NCI-H1694 treated with DMSO at 0.1 percent for 48 hours (cell line): ENCODE results near the gene ARSB.
A peak's percentile ranks its signal among the peaks of the same experiment; 100 is the strongest.
"Not testable (repeated sequence)": the region's sequence is repeated elsewhere in the genome, so short reads cannot be mapped to it uniquely, and the experiment has no call there.

Experiments
- DNase-seq: peaks from one replicate; lab custom pipeline; 2025; lab: John Stamatoyannopoulos, UW

ARSB gene

DNA sequence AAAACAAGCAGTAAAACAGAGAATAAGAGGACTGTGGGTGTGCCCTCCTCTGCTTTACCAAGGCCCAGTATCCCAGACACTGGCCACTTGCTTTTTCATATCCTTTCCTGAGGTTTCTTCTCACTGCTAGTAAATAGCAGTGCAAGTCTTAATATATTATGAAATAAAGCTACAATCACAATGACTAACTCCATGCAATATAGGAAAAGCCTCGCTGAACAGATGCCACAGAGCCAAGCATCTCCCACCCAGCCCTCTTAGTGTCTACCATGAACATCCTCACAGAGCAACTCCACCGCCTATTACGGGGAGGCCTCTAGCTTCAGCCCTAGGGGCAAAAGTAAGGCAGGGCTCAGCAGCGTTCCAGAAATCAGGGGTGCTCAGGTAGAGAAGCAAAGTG, 205.8 kb downstream of the ARSB start:
- no peak for DNase-seq

DNA sequence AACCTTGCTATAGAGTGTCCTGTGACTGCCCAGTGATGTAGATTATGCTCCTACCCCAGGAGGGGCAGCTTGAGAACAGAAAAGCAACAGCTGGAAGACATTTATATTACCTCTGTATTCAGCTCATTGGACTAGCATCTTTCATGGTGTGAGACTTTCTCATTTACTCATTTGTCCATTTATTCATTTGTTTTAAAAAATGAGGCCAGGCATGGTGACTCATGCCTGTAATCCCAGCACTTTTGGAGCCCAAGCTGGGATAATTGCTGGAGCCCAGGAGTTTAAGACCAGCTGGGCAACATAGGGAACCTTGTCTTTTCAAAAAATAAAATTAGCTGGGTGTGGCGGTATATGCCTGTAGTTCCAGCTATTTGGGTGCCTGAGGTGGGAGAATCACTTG, 206.6 kb downstream of the ARSB start:
- no peak for DNase-seq

DNA sequence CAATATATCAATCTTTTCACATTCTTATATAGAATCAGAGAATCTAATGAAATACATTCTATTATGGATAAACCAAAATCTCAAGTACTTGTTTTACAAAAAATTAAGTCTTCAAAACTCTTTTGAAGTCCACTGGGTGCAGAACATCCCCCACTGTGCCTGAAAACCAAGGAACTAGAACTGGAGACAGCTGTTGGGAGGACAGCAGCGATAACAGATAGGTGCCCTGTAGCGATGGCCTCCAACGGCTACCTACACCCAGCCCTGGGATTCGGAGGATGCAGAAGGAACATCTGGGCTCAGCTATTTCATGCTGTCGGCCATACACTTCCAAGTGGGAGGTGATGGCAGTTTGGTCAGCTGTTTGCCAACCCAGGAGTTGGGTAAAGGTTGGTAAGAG, 207.2 kb downstream of the ARSB start:
- DNase-seq, result no peak

DNA sequence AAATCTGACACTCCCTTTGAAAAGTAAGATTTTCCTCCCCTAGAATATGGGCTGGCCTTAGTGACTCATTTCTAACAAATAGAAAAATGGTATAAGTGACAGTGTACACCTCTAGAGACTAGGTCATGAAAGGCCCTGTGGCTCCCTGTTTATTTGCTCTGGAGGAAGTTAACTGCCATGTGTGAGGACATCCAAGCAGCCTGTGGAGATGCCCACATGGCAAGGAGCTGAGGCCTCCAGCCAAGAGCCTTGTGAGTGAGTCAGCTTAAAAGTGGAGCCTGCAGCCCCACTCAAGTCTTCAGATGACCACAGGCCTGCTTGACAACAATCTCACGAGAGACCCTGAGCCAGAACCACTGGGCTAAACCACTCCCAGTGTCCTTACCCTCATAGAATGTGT, 208.5 kb downstream of the ARSB start:
- DNase-seq, result no peak

DNA sequence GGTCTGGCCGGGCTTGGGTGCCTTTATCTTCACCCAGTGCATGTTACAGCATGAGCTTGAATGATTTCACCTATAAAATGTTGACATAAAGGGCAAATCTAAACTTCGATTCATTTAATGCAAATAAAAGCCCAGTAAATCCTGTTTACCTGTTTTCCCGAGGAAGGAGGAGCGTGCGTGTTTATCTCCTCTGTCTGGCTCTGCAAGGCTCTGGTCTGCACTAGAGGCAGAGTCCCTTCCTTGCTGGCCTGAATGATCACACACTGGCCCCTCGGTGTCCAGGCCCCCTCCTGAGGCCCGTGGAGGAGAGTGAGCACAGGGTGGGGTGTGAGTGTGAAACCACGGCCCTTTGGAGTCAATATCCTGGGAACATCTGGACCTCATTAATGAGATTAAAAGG, 211.5 kb downstream of the ARSB start:
- DNase-seq, result no peak

DNA sequence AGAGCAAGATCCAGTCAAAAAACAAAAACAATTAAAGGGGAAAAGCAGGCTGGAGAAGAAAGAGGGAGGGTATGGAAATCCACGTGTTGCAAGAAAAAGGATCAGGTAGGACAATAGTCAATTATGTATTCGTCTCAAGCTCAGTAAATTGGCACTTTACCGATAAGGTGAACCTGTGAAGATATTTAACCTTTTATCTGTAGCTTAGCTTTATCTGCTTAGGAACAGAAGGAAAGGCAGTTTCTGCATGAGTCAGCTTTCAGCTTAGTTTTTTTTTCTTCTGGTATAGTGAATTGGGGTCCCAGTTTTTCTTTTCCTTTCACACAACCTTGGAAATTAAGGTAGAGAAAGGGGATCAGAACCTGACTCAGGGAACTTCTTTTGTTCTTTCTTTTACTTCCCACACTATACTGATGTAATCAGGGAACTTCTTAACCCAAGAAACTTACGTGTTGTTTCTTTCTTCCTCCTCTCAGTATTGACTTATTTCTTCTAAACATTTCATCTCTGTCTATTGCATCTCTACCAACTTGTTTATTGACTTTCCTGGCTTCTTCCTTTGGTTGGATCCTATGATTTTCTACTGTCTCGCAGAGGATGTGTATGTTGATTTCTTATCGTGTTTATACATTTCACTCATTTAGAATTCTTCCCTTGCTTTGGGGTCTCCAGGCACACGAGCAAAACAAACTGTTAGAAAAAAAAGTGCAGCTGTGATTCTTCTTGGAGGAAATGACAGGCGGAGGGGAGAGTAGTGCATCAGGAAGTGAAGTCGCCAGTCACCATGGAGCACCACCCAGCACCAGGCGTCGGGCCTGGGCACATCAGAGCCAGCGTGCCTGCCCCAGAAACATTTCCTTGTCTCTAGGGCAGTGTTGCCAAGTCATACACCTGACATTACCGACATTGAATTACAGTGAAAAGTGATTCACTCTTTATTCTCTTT, 213.6 kb downstream of the ARSB start:
- no peak for DNase-seq

DNA sequence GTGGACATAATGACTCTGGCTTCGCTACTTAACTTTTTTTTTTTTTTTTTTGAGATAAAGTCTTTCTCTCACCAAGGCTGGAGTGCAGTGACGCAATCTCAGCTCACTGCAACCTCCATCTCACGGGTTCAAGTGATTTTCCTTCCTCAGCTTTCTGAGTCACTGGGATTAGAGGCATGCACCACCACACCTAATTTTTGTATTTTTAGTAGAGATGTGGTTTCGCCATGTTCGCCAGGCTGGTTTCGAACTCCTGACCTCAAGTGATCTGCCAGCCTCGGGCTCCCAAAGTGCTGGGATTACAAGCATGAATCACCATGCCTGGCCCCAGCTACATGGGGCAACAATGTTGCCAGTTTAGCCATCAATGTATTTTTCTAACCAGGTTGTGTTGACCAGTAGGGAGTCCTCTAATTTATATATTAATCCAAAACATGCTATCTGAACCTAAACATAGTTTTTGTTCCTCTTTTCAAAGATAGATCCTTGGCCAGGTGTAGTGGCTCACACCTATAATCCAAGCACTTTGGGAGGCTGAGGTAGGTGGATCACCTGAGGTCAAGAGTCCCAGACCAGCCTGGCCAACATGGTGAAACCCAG, 216.2 kb downstream of the ARSB start:
- no peak for DNase-seq

DNA sequence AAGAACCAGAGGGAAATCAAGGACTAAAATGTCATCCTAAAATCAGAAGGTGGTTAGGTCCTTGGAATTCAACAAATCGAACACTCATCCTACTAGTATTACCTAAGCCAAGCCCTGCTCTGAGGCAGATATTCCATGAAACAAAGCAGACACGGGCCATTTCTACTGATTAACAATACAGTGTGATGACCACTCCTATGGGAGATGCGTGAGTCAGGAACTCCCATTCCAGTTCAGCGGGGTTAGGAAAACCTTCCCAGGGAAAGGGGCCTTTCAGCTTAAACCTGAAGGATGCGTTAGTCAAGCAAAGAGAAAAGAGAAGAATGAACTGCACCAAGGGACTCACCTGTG, 218.7 kb downstream of the ARSB start:
- DNase-seq, result no peak

DNA sequence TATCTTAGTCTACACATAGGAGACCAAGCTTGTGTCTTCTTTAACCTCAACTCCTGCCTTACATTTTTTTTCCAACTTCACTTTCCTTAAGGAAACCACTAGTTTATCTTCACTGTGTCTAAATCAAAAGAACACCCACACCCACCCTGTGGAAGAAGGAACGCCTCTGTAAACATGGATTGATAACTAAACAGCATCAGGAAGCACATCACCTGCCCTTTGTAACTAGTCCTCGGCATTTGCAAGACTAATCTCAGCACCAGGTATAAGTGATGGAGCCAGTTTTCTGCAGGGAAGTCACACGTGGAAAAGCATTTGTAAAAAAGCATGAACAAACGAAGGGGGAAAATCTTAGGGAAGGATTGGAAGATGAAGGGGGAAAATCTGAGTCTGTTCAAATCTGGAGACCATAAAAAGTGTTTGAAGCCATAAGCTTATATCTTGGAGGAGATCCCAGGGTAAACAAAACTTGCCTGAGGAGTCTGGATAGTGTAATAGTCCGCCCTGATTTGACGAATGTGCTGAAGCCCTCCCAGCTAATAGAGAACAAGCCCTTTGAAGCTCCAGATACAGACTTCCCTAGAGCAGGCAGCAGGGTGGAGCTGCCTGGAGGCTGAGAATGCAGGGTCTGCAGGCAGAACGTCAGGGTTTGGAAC, 219.2 kb downstream of the ARSB start:
- no peak for DNase-seq

DNA sequence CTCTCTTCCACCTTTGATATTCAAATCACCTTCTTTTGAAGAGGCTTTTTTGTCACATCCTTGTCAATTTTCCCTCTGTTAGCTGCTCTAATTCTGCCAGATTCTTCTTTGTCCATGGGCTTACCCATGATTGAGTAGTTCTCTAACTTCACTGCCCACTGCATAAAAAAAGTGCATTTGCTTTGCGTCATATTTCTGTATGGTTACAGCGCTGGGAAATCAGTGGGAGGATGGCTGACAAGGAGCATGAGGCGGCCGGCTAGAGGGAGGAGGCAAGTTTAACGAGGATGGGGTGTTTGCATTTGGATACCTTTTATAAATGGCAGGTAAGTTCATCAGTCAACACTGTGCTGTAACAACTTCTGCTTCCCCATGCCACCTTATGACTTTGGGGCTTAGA, 220.0 kb downstream of the ARSB start:
- DNase-seq, result no peak

DNA sequence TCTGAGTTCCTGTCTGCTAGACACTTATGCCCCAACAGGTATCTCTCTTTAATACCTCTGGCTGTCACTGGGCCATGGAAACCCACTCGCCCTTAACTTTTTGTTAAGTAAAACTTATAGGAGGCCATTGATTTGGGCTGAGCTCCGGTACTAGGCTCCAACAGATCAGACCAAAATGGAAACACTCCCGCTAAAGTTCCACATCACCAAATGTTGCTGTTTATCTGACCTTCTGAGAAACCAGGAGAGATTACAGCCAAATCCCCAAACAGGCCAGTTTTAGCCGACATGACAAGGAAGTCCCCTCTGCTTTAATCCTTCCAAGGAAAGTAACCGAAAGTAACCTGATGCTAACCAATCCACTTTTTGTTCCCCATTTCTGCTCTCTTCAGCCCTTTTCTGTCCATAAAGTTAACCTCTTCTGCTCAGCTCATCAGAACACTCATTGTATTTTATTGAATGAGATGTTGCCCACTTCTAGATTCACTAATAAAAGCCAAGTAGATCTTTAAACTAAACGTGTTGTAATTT, 221.4 kb downstream of the ARSB start:
- no peak for DNase-seq

DNA sequence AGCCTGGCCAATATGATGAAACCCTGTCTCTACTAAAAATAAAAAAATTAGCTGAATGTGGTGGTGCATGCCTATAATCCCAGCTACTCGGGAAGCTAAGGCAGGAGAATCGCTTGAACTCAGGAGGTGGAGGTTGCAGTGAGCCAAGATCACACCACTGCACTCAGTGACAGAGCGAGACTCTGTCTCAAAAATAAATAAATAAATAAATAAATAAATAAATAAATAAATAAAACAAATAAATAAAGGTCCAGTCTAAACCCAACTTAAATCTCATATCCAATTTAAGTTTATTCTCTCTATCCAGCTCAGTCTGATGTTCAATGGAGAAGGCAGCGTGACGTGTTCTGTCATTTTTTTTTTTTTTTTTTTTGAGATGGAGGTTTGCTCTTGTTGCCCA, 222.4 kb downstream of the ARSB start:
- not testable (repeated sequence) for DNase-seq

DNA sequence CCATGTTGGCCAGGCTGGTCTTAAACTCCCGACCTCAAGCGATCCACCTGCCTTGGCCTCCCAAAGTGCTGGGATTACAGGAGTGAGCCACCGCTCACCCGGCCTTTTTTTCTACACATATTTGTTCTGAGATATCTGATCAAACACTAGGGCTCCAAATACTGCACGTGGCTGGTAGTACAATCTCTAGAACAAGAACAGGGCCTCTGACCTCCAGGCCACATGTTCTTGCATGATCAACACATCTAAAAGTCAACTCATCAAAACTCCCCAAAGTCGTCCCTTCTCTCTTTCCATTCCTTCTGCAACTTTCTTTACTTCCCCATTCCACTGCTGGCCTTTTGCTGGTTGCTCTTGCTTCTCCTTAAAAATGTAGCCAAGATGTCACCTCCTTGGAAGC, 223.3 kb downstream of the ARSB start:
- no peak for DNase-seq

DNA sequence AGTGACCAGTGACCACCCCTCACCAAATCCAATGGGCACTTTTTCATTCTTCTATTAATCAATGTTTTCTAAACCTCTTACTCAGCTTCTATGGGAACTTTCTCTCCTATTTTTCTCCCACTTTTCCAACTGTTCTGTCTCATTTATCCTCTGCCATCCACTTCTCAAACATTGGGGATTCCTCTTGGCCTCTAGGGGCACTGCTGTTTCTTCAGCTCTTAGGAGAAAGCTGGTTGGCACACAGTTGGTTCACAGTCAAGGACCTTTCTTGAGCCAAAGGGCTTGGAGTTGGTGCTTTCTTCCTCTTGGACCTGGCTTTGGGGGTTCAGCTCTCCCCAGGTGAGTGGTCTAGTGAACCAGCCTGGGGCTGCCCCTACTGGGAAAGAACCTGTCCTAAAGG, 224.3 kb downstream of the ARSB start:
- no peak for DNase-seq

DNA sequence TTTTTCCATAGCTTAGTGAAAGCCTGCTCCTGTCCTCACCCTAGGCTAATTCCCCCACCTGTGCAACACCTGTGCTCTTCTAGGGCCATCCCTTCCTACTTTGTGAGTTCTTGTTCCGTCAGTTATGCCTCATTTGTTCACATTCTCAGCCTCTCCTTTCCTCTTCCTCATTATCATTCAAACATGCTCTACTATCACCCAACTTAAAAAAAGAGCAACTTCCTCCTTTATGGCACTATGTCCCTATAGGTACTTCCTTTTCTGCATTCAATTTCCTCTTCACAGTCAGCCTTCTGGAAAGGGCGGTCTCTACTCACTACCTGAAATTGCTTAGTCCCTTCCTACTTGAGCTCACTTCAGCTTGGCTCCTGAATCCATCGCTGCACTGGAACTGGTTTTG, 224.7 kb downstream of the ARSB start:
- DNase-seq, result no peak

DNA sequence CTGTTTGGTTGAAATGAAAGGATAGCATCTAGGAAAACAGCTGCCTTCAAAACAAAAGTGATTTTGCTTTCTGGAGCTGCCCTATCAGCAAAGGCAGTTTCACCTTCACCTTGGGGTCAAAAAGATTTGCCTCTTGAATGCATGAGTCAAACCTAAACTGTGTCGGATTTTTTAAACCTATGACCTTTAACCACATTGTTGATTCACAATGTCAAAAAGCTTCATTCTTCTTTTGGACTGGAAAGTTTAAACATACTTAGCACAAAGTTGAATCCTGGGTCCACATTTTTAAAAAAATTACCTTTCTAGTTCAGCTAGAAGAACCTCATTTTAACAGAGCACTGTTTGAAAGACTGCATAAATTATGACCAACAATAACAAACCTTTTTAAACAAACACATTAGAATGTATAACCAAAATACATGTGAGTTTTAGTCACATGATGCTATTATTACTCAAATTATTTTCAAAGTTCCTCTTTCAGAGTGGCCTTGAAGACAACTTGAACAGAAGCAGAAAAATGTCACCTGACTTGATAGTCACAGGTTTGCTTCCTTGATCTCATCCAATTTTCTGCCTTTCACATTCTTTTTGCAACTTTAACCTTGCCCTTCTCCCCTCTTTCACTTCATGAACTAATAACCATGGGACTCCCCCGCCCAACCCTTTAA, 226.8 kb downstream of the ARSB start:
- no peak for DNase-seq

DNA sequence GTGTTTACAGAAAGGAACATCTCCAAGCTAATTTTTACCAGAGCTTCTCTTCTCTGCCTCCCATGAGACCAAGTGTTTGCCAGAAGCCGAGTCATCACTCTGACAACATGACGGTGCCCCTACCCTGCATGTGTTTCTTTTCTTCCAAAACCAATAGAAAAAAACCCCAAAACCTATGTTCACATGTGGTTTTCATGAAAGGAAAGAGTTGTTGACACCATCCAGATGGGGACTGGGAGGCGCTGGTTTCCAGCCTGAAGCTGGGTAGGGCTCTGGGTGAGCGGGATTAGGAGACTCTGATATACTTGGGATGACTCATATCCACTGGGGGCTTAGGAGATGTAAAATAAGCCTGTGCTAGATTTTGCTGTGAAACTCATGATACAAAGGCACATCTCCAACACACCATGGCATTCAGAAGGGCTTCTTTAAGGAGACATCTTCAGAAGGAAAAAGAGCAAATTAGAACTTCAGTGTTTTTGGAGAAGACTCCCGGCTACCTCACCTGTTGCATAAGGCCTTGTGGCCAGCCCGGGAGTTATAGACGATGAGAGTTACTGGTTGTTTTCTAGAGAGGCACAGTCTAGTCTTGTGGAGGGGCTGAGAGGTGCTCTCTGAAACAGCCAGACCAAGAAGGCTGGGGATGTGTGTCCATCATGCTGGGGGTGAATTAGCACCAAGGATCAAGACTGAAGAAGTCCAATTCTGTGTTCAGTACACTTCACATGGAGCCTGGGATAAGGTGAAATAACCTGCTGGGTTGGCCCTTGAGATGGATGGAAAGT, 227.6 kb downstream of the ARSB start:
- DNase-seq, result no peak

DNA sequence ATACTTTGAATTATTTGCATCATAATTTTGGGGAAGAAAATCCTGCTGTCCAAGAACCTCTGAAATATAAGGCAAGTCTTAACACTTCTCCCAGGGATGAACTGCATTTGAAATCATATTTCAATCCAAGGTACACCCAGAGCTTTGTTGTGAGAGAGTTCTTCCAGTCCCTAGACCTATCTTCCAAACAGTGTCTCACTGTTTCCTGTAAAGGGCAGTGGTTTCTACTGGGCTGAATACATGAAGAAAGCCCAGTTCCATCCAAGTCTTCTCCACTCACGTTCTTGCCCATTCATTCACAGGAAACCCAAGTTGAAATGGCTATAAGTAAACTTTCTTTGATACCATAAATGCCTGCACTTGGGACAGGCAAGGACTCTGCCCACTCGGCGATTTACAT, 228.3 kb downstream of the ARSB start:
- DNase-seq, result no peak

DNA sequence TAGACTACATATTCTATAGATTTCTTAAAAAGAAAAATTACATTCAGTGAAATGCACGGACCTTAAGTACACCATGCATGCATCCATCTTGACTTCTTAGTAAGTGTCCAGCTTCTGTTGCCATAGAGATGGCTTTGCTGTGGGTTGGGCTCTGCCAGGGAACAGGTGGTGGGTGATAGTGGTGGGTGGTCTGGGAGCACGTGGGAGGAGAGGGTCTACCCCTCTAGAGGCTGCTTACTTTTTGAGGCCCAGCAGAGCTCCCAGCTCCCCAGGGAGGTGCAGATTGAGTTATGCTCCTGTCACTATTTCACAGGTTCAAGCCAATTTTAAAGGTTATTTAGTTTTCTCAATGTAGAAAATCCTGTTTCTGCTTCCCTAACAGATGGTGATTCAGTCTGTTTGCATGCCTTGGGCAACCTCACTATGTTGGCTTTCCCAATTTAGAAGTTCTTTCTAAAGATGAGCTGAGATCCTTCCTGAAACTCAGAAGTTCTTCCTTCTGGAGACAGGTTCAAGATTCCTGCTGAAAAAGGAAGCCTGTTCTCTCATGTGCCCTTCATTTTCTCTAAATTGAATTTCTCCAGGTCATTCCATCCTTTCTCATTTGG, 229.2 kb downstream of the ARSB start:
- peak; percentile 43 for DNase-seq

DNA sequence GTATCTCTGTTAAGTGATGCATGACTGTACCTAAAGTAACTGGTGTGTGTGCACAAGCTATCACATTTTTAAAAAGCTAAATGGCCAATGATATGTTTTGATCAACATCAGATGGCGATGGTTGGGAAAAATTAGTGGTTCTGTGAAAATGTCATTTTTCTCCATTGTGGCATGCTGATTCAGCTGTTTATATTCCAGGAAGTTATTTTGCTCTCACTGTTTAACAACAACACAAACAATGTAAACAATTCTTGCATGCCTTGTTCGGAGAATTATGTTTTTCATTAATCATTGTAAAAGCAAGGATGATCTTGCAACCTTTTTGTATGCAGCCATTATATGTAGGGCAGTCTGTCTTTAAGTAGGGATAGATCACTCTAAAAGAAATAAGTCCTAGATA, 230.5 kb downstream of the ARSB start:
- no peak for DNase-seq

DNA sequence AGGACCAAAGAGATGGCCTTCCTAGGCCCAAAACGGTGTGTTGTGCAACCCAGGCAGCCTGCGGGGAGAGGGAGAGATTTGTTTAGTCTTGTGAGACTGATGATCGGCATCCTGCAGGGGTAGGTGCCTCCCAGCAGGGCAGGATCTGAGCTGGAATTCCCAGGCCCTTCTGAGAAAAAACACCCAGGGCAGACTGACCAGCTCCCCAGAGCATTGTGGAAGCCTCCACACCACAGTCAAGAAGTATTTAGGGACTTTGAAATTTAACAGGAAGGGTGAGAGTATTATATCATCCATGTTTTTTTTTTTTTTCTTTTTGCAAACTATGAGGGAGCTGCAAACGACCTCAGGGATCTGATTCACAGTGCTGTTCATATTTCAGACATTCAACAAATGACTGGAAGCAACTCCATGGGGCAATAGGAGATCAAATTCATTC, 232.0 kb downstream of the ARSB start:
- DNase-seq, result no peak
